ENCODE measurements around the gene SYNPO2. TPM values are rescaled to one million over a fixed set of nuclear protein-coding genes. Genes with fewer than 3 reads are reported as not detected.

The SYNPO2 gene
- polyA plus RNA-seq, 1 donor (not counting 4 experiments of a cell fraction or from before 2014, with no cell fraction given) = 0.34 TPM

DNA sequence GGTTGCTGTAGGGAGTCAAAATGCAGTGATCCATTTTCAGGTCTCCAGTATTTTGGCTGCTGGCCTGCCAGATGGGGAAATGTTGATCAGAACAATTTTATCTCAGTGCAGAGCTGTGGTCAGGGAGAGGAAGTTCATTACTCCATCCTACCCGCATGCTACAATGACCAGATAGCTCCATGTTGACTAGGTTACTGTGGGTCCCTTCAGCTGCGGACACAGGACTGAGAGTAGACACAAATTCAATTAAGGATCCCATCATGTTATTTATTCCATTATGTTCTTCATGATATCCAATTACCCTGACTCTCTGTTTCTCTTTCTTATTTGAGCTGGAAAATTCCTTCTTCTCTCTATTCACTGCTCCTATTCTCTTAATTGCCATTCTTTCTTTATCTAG, 16.3 kb downstream of the SYNPO2 start:
- no peaks in the 10 kb centered on the region for H4K20me1 ChIP-seq (ENCODE audit: control insufficient read depth, extremely low read depth, insufficient read depth, low read length)
- H3K79me2 ChIP-seq (ENCODE audit: control insufficient read depth, insufficient read depth, low read length) = no peaks in the 10 kb centered on the region
- peaks cover 3% of the 10 kb centered on the region for H3K4me1 ChIP-seq (ENCODE audit: control insufficient read depth, extremely low read depth, insufficient read depth, low read length)
- no peaks in the 10 kb centered on the region for H3K9me3 ChIP-seq (ENCODE audit: control insufficient read depth, low read depth, low read length)
- peak overlapping the region; percentile 72 for H2AFZ ChIP-seq (ENCODE audit: control insufficient read depth, low read length)
- no peak overlapping the region for H3K27ac ChIP-seq (ENCODE audit: control insufficient read depth, insufficient read depth, low read length)
- no peak overlapping the region for H3K4me2 ChIP-seq (ENCODE audit: control insufficient read depth, extremely low read depth, insufficient read depth, low read depth, low read length)
- no peak overlapping the region for H3K9ac ChIP-seq (ENCODE audit: control insufficient read depth, extremely low read depth, insufficient read depth, low read length)
- TF ChIP-seq EZH2 (IDR thresholded peaks at IDR 0.05; ENCODE audit: low read length) = no peak
- TF ChIP-seq, protein P1, sequence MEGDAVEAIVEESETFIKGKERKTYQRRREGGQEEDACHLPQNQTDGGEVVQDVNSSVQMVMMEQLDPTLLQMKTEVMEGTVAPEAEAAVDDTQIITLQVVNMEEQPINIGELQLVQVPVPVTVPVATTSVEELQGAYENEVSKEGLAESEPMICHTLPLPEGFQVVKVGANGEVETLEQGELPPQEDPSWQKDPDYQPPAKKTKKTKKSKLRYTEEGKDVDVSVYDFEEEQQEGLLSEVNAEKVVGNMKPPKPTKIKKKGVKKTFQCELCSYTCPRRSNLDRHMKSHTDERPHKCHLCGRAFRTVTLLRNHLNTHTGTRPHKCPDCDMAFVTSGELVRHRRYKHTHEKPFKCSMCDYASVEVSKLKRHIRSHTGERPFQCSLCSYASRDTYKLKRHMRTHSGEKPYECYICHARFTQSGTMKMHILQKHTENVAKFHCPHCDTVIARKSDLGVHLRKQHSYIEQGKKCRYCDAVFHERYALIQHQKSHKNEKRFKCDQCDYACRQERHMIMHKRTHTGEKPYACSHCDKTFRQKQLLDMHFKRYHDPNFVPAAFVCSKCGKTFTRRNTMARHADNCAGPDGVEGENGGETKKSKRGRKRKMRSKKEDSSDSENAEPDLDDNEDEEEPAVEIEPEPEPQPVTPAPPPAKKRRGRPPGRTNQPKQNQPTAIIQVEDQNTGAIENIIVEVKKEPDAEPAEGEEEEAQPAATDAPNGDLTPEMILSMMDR (optimal IDR thresholded peaks at IDR 0.05 in 1 of 3, IDR thresholded peaks at IDR 0.05 in 1 of 3, conservative IDR thresholded peaks at IDR 0.05 in 1 of 3; ENCODE audit: extremely low read depth in 1 of 3, insufficient read depth in 2 of 3, low read length in 3 of 3) = no peak
- DNase-seq (ENCODE audit: low read depth, low spot score) (no peak), FAIRE-seq (no peak)
- no peaks in the 10 kb centered on the region for H3K27me3 ChIP-seq (ENCODE audit: control insufficient read depth, extremely low read depth, insufficient read depth, low read length)
- no peaks in the 10 kb centered on the region for H3K9me1 ChIP-seq (ENCODE audit: control insufficient read depth, extremely low read depth, insufficient read depth, low read length)
- no peak overlapping the region for H3K4me3 ChIP-seq (ENCODE audit: control insufficient read depth in 2 of 3, extremely low read depth in 1 of 3, insufficient read depth in 2 of 3, low read depth in 1 of 3, low read length in 3 of 3)
- dilution Hi-C loops (cut with MboI; ENCODE audit: extremely low pct_ligation_motif_present, low sequenced_read_pairs) = no loop called here
- no peaks in the 10 kb centered on the region for H3K36me3 ChIP-seq (ENCODE audit: control insufficient read depth in 2 of 2, extremely low read depth in 1 of 2, insufficient read depth in 2 of 2, low read length in 2 of 2)

DNA sequence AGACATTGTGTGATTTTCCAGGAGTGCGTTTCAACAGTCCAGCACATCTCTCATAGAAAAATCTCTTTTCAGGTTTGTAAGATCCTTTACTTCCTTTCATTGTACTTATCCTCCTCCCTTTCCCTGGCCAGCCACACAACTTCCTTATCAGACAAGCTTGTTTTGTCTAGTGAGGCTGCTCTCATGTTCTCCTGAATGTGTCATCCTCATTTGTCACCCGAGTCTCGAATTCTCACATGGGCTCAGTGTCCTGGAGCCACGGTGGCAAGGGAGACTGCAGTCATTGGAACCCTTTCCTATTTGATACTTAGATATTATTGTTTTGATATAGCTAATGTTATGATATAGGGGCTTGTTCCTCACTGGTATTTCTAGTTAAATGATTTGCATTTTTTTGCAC, 16.9 kb downstream of the SYNPO2 start:
- Histone ChIP-seq H3K9ac (ENCODE audit: control insufficient read depth, extremely low read depth, insufficient read depth, low read length) (no peak overlapping the region), H3K79me2 (ENCODE audit: control insufficient read depth, insufficient read depth, low read length) (no peaks in the 10 kb centered on the region), H3K4me2 (ENCODE audit: control insufficient read depth, extremely low read depth, insufficient read depth, low read depth, low read length) (no peak overlapping the region), H3K27ac (ENCODE audit: control insufficient read depth, insufficient read depth, low read length) (no peak overlapping the region), H3K4me1 (ENCODE audit: control insufficient read depth, extremely low read depth, insufficient read depth, low read length) (peaks cover 3% of the 10 kb centered on the region), H3K27me3 (ENCODE audit: control insufficient read depth, extremely low read depth, insufficient read depth, low read length) (no peaks in the 10 kb centered on the region), H3K9me3 (ENCODE audit: control insufficient read depth, low read depth, low read length) (no peaks in the 10 kb centered on the region), H3K9me1 (ENCODE audit: control insufficient read depth, extremely low read depth, insufficient read depth, low read length) (no peaks in the 10 kb centered on the region), H4K20me1 (ENCODE audit: control insufficient read depth, extremely low read depth, insufficient read depth, low read length) (no peaks in the 10 kb centered on the region), H3K36me3 (ENCODE audit: control insufficient read depth in 2 of 2, extremely low read depth in 1 of 2, insufficient read depth in 2 of 2, low read length in 2 of 2) (no peaks in the 10 kb centered on the region), H2AFZ (ENCODE audit: control insufficient read depth, low read length) (peak overlapping the region; percentile 72), H3K4me3 (ENCODE audit: control insufficient read depth in 2 of 3, extremely low read depth in 1 of 3, insufficient read depth in 2 of 3, low read depth in 1 of 3, low read length in 3 of 3) (no peak overlapping the region)
- TF ChIP-seq, protein P1 (optimal IDR thresholded peaks at IDR 0.05 in 1 of 3, IDR thresholded peaks at IDR 0.05 in 1 of 3, conservative IDR thresholded peaks at IDR 0.05 in 1 of 3; ENCODE audit: extremely low read depth in 1 of 3, insufficient read depth in 2 of 3, low read length in 3 of 3) = no peak
- no peak for TF ChIP-seq EZH2 (IDR thresholded peaks at IDR 0.05; ENCODE audit: low read length)
- dilution Hi-C loops (cut with MboI; ENCODE audit: extremely low pct_ligation_motif_present, low sequenced_read_pairs) = no loop called here
- FAIRE-seq = peak; percentile 39
- no peak for DNase-seq (ENCODE audit: low read depth, low spot score)
